Endodermal cell (in vitro differentiated cells): ENCODE data around the gene PARD3B. TPM values are rescaled to one million over a fixed set of nuclear protein-coding genes. Genes with fewer than 3 reads are reported as not detected.

Source experiments
- DNase-seq: peaks from one replicate; pipeline ENCODE4 v3.0.0-alpha.2; 2017
- H3K27ac ChIP-seq: 2 replicates; pipeline ENCODE4 v1.5.1; 2013; ENCODE audit warnings: mild to moderate bottlenecking, low read depth, low read length, moderate library complexity
- H3K27me3 ChIP-seq: 2 replicates; pipeline ENCODE4 v1.6.1; 2013; ENCODE audit warnings: mild to moderate bottlenecking, low read length, moderate library complexity; ENCODE audit not compliant: insufficient read depth, control insufficient read depth, poor library complexity, severe bottlenecking
- H3K36me3 ChIP-seq: 2 replicates; pipeline ENCODE4 v1.7.0; 2013; ENCODE audit warnings: mild to moderate bottlenecking, low read length, moderate library complexity; ENCODE audit not compliant: control insufficient read depth, insufficient read depth
- H3K4me1 ChIP-seq: one replicate; pipeline ENCODE4 v1.7.0; 2013; ENCODE audit warnings: low read length; ENCODE audit not compliant: control insufficient read depth, insufficient read depth
- H3K4me3 ChIP-seq: 2 replicates; pipeline ENCODE4 v1.5.1; 2013; ENCODE audit warnings: mild to moderate bottlenecking, low read length, moderate library complexity
- H3K9ac ChIP-seq: 2 replicates; pipeline ENCODE4 v1.6.1; 2013; ENCODE audit warnings: mild to moderate bottlenecking, low read length, moderate library complexity; ENCODE audit not compliant: poor library complexity, severe bottlenecking; ENCODE audit errors: extremely low read depth
- H3K9me3 ChIP-seq: 2 replicates; pipeline ENCODE4 v1.6.1; 2013; ENCODE audit warnings: mild to moderate bottlenecking, low read length, moderate library complexity; ENCODE audit not compliant: control insufficient read depth
- H3K27ac Mint-ChIP-seq: 2 replicates; pipeline ENCODE4 v1.8.0; 2020; ENCODE audit warnings: mixed read lengths
- H3K27me3 Mint-ChIP-seq: 2 replicates; pipeline ENCODE4 v1.8.0; 2021; ENCODE audit warnings: mild to moderate bottlenecking, mixed read lengths; ENCODE audit not compliant: insufficient read depth
- H3K36me3 Mint-ChIP-seq: 2 replicates; pipeline ENCODE4 v1.8.0; 2020; ENCODE audit warnings: low read depth, mixed read lengths
- H3K4me1 Mint-ChIP-seq: 2 replicates; pipeline ENCODE4 v1.8.0; 2020; ENCODE audit warnings: mixed read lengths
- H3K4me3 Mint-ChIP-seq: 2 replicates; pipeline ENCODE4 v1.8.0; 2020; ENCODE audit warnings: mild to moderate bottlenecking, moderate library complexity, mixed read lengths
- H3K9me3 Mint-ChIP-seq: 2 replicates; pipeline ENCODE4 v1.8.0; 2020; ENCODE audit warnings: mild to moderate bottlenecking, mixed read lengths
- CTCF ChIP-seq: fragments of 200-600 bp; sonication (generic); conservative IDR thresholded peaks from 2 replicates; pipeline ENCODE4 v1.5.0; 2021; ENCODE audit warnings: antibody characterized with exemption, mild to moderate bottlenecking
- WGBS, 2 experiments: methylation state at CpG; one replicate each; pipeline versions ENCODE4 v1.1.5 to v1.1.7; 2013; ENCODE audit warnings: missing lambda C conversion rate in 2 of 2, mixed read lengths in 1 of 2; ENCODE audit not compliant: insufficient coverage in 1 of 2, insufficient read length in 1 of 2; 5-methylcytosine and 5-hydroxymethylcytosine counted together
- total RNA-seq, 2 donors: library from RNA; stranded (reverse); fragmentation: NEBNext Ultra II Directional in 1 of 2; extraction: Animal tissue kit (Norgen Biotek cat#: 25700) in 1 of 2; gene quantifications; 2 replicates in 1 of 2; 3 replicates in 1 of 2; pipeline ENCODE4 v1.2.1, GENCODE V29; 2021

PARD3B gene
- total RNA-seq, 2 donors from 2014 or later: 2.5 to 5.6 TPM

- Histone ChIP-seq H3K36me3 (no peaks in the 10 kb centered on the region), H3K27ac (no peak overlapping the region), H3K4me1 (no peaks in the 10 kb centered on the region), H3K27me3 (no peaks in the 10 kb centered on the region), H3K9me3 (no peaks in the 10 kb centered on the region), H3K4me3 (no peak overlapping the region), H3K9ac (no peak overlapping the region)
- no peak overlapping the region for H3K27ac Mint-ChIP-seq
- peak; percentile 42 for TF ChIP-seq CTCF
- no peaks in the 10 kb centered on the region for H3K36me3 Mint-ChIP-seq
- H3K9me3 Mint-ChIP-seq: peaks cover 4% of the 10 kb centered on the region
- H3K4me1 Mint-ChIP-seq: peaks cover 2% of the 10 kb centered on the region
- 100% methylated on average over 1 of the region's 1 CpG for WGBS, 2 experiments
- H3K27me3 Mint-ChIP-seq: peaks cover 1% of the 10 kb centered on the region
- no peak overlapping the region for H3K4me3 Mint-ChIP-seq
- no peak for DNase-seq
Observed at GRCh38 chr2:205496370-205496769, 951.1 kb downstream of the PARD3B start.

- Histone ChIP-seq H3K27ac (no peak overlapping the region), H3K4me3 (no peak overlapping the region), H3K9ac (no peak overlapping the region), H3K36me3 (no peaks in the 10 kb centered on the region), H3K4me1 (no peaks in the 10 kb centered on the region), H3K27me3 (no peaks in the 10 kb centered on the region), H3K9me3 (no peaks in the 10 kb centered on the region)
- Mint-ChIP-seq H3K4me1 (peaks cover 2% of the 10 kb centered on the region), H3K27ac (no peak overlapping the region), H3K27me3 (peaks cover 1% of the 10 kb centered on the region), H3K9me3 (no peaks in the 10 kb centered on the region), H3K4me3 (no peak overlapping the region), H3K36me3 (no peaks in the 10 kb centered on the region)
- no peak for TF ChIP-seq CTCF
- 82 to 88% methylated on average over 4 to 6 of the region's 6 CpGs for WGBS, 2 experiments
- DNase-seq: no peak
Observed at GRCh38 chr2:205496772-205497171, 951.5 kb downstream of the PARD3B start.

- Histone ChIP-seq H3K9ac (no peak overlapping the region), H3K36me3 (no peaks in the 10 kb centered on the region), H3K9me3 (no peaks in the 10 kb centered on the region), H3K27me3 (no peaks in the 10 kb centered on the region), H3K4me3 (no peak overlapping the region), H3K27ac (no peak overlapping the region), H3K4me1 (no peaks in the 10 kb centered on the region)
- peaks cover 2% of the 10 kb centered on the region for H3K9me3 Mint-ChIP-seq
- DNase-seq: no peak
- WGBS, 2 experiments: 91 to 95% methylated on average over 3 of the region's 3 CpGs
- H3K4me1 Mint-ChIP-seq: peaks cover 2% of the 10 kb centered on the region
- H3K4me3 Mint-ChIP-seq: no peak overlapping the region
- H3K27ac Mint-ChIP-seq: no peak overlapping the region
- no peaks in the 10 kb centered on the region for H3K36me3 Mint-ChIP-seq
- peaks cover 4% of the 10 kb centered on the region for H3K27me3 Mint-ChIP-seq
- TF ChIP-seq CTCF: no peak
Observed at GRCh38 chr2:205499006-205499405, 953.7 kb downstream of the PARD3B start.
